HG03060 (cell line): ENCODE measurements around the gene TIE1.

Experiments used
- ATAC-seq: cut with Tn5 transposase; IDR thresholded peaks from one replicate; pipeline ENCODE4 v1.9.1; 2021; ENCODE audit warnings: low read depth, moderate number of reproducible peaks; ENCODE audit not compliant: unreplicated experiment

TIE1 gene

DNA sequence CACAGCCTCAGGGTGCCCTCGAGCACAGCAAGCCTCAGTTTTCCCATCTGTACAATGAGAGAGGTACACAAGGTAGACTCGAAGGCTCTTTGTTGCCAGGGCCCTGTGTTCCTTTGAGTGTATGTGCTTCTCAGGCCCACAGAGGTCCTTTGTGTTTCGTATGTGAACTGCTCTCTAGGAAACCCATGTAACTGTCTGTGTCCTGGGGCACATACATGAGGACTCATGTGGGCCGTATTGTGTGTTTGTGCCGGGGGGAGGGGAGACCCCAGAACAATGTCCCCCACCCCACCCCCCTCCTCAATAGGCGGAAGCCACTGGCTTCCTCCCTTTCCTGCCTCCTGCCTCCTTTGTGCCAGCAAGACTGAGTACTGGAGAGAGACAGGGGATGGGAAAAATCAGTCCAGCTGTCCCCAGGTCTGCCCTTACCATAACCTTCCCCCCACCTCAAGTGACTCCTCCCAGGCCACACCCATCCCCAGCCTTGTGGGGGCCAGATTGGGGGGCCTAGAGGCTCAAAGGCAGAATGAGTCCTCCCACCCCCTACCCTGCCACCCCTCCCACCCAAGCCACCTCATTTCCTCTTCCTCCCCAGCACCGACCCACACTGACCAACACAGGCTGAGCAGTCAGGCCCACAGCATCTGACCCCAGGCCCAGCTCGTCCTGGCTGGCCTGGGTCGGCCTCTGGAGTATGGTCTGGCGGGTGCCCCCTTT, at the start of gene TIE1:
TSS of gene TIE1 (plus strand) at position 605 of the 717 bp plus-strand sequence. CDS start at position 695, 90 bp downstream.
- no peak for ATAC-seq

DNA sequence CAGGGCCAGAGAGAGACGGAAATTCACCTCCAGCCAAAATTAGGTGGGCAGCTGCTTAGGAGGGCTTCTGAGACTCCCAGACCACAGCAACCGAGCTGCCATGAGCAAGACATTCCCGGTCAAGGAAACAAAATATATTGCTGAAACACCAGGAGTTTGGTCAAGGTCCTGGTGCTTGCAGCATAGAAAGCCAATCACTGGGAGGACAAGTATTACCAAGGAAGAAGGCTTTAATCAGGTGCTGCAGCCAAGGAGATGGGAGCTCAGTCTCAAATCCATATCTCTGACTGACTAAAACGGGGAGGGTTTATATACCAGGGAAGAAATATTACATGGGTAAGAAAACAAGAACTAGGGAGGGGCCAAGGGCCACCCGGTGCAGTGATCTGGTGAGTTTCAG, 49.8 kb upstream of the TIE1 start:
- ATAC-seq, result no peak

DNA sequence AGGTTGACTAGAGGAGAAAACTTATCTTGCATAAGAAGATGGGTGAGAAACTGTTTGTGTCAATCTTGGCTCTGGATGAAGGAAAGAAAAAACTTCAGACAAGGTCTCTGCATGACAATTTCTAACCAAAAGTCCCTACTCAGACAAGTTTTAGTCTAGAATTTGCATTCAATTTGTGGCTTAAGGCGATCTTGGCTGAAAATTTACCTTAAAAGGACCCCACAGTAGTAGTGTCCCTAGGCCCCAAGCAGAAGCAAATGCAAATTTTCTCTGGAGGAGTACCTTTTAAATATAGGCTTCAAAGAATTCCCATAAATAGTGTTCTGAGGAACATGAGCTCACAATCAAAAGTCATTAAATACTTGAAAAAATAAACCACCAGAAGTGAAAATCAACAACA, 48.6 kb upstream of the TIE1 start:
- no peak for ATAC-seq

DNA sequence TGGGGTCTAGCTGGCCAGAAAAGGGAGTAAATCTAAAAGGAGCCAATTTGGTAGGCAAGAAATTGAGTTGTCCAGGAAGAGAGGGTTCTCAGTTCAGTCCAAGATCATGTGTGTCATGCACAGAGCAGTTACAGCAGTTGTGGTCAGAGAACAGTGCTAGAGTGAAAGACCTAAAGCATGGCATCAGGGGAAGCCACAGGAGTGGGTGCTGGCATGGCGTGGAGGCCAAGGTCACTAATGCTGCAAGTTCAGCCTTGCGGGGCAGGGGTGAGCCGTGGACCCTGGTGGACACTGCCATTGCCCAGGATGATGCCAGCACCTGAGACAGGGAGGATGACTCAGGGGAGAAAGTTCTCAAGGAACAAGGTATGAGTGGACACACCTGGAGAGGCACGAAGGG, 47.6 kb upstream of the TIE1 start:
- no peak for ATAC-seq

DNA sequence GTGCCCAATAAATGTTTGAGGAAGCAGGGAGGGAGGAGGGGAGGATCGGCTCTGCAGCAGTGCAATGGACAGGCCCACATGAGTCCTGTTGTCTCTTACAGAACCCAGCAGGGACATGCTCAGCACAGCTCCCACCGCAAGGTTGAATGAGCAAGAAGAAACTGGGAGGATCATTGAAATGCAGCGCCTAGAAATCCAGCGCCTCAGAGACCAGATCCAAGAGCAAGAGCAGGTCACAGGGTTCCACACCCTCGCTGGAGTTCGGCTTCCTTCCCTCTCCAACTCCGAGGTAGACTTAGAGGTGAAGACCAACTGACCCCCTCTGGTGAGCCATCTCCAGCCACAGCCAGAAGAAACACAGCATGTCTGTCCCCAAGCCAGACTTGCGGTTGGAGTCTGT, 46.9 kb upstream of the TIE1 start:
- ATAC-seq, result no peak

DNA sequence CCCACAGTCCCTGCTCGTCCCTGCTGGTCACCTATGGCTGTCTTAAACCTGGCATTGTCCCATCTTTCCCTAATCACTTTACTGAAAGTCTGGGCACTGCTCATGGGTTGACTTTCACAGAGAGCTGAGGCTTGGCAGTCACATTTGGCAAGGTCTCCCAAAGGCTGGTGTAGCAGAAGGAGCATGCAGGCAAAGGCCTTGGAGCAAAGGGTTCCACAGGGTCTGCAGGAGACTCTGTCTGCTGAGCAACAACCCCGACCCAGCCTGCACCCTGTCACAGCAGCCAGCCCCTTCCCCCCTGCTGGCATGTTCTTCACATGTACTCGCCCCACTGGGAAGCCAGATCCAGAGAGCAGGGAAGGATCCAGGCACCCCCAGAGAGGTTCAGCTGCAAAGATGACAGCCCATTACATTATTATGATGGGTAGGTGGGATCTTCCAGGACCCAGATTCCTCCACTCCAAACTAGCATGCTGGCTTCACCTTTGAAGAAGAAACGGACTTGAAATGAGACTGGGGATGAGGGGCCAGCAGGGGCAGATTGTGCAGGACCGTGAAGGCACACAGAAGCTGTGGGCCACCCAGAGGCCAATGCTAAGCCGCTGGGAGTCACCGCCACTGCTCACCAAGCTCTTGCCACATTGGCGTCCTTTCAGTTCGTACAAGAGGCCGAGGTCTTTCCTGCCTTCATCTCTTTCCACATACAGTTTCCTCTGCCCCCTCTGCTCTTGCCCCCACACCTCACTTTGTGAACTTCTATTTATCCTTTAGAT, 45.2 kb upstream of the TIE1 start:
- no peak for ATAC-seq

DNA sequence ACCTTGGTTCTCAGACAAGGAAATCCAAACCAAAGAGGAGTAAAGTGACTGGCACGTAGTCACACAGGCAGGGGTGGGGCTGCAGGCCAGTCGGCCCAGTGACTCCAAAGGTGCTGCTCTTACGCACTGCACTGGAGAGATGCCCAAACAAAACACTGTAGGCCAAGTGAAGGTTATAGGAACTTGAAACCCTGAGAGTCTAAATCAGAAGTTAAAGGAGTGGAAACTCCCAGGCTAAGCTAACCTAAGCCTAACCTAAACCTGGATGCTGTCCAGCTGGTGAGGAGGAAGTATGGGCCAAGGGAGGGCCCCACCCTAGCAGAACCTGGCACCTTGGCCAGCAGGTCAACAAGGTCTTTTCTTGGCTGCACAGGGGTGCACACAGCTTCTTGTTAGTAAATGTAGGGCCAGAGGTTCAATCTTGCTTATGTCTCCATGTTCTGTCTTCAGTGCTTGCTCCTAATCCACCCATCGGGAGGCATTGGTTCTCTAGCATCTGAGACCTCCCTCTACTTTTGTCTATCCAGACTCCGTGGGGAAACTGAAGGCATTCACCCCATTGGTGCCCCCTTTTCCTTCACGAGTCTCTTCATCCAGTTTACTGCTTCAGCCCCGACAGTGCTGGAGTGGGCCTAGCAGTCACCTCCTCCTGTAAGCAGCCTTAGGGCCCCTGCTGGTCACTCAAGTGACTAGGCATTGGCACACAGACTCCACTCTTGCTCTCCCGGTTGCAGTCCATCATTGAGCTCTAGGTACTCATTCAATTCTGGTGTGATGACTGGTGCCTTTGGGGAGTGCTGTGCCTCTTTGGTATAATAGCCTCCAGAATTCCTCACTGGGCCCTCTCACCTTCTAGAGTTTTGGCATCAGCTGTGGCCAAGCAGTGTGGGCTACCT, 43.9 kb upstream of the TIE1 start:
- no peak for ATAC-seq

DNA sequence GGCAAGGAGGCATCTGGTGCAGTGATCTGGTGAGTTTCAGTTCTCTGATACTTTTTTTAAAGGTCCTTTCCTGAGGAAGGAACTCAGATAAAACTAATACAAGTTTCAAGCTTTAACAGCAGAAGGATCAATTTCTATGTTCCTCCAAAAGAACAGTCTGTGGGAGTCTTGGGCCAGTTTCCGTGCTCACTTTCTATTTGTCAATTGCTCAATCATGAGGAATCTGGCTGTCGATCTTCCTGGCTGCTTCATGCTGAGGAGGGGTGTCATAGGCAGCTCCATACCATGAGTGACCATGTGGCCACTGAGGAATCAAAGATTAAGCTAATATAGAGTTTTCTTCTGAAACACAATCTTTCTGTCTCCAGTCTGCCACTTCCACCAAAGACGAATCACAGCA, 42.4 kb upstream of the TIE1 start:
- ATAC-seq, result no peak

DNA sequence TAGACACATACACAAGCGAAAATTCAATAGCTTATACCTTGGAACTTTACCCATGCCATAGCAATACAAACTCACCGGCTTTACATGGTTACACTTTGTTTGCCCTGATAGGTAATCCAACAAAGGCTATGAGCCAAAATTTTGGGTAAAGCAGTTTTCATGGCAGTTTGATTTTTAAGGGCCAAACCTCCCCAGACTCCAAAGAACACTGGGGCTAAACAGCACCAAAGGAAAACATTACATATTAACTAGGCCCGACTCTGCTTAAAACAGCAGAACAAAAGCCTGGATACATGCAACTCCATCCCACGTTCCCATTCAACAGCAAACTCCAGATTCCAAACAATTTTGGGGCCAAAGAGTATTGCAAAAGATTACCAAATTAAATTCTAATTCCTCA, 35.4 kb upstream of the TIE1 start:
- ATAC-seq, result no peak

DNA sequence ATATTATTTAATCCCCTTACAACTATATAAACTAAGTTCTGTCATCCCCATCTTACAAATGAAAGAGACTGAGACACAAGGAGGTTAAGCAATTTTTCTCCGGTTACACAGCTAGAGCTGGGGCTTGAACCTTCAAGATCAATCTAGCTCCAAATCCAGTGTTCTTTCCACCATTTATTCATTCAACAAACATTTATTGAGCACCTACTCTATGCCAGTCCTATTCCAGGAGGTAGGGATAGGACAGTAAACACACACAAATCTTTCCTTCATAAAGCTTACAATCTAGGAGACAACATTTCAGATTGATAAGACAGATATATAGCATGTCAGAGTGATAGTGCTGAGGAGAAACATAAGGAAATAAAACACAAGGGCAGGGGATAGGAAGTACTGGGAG, 33.9 kb upstream of the TIE1 start:
- no peak for ATAC-seq

DNA sequence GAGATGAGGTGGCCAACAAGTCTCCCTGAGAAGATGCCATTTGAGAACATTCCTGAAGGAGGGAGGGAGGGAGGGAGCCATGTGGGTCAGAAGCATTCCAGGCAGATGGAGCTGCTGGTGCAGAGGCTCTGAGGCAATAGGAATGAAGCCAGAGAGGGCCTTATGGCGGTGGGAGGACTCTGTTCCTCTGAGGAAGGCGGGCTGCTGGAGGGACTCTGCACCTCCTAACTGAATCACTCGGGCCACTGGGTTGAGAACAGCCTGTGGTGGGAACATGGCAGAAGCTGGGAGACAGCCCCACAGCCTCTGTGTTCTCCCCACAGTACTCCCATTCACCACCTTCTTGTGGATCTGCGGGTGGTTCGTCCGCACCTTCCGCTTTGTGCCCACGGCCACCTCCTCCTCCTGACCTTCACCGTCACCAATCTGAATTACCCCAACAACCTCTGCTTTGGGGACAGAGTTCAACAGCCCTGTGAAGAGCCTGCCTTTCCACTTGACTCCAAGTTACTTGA, 33.4 kb upstream of the TIE1 start:
- no peak for ATAC-seq

DNA sequence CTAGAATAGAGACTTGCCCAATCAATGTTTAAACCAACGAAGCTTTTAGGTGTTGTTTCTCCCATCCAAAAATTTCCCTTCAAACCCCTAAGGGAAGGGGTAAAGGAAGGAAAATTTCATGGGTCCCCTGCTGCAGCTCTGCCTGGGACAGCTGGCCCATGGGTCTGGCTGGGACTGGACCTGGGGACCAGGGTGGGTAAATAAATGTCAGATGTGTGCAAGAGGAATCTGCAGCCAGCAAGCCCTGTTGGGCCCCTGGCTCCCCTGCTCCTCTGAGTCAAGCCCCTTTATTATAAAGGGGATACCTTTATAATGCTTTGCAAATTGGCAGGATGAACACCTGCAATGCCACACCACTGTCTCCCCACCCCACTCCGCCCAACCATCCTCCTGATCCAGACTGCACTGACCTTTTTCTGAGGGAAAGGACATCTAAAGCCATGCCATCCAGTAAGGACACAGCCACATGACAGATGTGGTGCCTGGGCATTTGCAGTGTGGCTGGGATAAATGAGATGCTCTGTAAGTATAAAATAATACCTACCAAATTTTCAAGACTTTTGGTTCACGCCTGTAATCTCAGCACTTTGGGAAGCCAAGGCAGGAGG, 32.9 kb upstream of the TIE1 start:
- no peak for ATAC-seq

DNA sequence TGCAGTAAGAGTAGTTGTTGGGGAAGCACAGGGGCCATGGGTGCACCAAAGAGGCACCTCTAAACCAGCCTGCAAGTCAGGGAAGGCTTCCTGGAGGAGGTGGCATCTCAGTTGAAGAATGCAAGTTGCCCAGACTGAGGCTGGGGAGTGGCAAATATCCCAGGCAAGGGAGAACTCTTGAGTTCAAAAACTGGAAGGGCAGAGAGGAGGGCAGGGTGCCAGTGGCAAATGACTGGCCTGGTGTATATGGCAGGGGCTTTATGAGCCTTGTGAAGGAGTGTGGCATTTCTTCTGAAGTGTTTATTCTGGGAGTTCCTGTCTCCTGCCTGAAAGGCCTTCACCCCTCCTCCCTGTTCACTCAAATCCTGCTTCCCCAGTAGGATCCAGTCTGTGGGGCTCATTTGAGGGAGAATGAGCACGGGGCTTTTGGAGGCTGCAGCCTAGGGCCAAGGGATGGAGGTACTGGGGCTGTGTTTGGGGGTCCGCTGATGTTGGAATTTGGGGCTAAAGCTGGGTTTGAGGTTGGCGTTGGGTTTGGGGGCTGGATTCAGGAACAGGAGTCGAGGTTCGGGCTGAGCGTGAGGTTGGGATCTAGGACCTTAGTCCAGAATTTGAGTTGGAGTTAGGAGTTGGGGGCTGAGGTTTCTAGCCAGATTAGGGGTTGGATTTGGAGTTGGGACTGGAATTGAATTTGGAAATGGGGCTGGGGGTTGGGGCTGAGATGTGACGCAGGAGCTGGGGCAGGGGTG, 31.0 kb upstream of the TIE1 start, which contains the start of gene TMEM125:
TSS of gene TMEM125 (plus strand) at position 357 of the 749 bp plus-strand sequence. CDS start 2,740 bp downstream, outside the sequence.
- ATAC-seq, result no peak

DNA sequence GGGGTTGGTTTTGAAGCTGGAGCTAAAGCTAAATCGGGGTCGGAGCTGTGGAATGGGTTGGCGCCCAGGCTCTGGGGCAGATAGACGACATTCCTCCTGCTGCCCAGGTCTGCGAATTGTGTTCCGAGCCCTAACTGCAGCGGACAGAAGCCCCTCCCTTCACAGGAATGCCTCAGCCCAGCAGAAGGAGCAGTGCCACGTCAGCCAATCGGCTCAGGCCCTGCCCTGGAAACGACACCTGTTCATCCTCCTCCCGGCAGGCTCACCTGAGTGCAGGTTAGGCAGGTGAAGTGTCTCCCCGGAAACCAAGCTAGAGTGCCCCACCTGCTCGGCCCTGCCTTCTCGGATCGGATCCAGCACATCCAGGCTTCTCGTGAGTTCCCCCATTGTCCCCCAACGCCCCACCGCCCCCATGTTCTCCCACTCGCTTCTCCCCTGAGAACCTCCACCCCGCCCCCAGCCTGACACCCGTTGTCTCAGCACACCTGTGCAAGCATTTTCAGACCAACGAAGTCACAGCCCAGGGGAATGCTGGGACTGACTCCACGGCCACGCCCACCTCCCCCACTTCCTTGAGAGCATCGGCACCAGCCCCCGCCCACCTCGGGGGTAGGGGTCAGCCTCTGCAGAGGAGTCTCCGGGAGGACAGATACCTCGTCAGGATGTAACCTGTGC, 30.2 kb upstream of the TIE1 start:
- ATAC-seq, result no peak

DNA sequence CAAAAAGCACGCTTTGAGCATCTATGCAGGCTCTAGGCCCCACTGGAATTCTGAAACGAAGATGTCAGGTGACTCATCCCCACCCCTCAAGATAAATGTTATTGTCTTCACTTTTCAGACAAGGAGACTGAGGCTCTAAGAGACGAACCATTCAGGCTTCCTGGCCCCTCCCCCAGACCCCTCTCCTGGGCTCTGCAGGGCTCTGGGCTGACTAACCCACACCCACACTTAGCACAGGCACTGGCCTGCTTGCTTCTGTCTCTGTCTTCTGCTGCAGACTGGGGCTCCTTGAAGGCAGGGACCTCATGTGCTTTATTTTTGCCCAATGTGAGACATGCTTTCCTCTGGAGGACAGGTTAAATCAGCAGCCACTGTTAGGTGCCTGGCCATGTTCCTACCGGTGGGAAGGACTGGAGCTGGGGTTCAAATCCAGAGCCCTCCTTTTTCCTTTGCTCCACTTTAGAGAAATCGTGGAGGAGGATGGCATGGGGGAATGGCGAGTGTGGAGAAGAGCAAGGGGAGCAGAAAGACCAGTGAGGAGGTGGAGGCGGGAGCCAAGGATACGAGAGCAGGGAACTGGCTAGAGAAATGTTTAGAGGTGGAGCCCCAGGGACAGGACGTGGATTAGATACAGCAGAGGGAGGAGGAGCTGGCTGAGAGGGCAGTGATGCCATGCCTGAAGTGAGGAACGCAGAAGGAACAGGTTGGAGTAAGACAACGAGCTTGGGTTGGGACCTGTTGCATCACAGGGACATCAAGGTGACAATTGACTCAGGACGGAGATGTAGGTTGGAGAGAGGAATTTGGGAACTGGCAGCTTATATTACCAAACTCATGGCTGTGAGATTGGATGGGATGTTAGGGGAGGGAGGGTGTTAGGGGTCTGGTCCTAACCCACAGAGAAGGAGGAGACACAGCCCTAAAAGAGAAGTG, 29.3 kb upstream of the TIE1 start:
- no peak for ATAC-seq

DNA sequence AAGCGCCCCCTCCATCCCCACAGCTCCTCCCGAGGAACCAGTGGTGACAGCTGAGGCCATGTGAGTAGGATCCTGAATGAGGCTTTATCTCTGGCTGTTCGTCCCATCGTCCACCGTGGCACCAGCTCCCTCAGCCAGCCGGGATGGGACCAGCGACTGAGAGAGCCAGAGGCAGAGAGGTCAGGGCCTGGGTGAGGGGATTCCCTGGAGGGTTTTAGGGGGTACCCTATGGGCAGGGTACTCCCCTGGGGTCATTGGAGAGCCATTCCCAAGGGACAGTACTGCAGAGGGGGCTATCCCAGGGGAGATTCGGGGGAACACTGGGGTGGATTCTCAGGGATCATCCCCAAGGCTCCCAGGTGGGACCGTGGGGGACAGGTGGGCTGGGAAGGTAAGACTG, 28.6 kb upstream of the TIE1 start:
- no peak for ATAC-seq

DNA sequence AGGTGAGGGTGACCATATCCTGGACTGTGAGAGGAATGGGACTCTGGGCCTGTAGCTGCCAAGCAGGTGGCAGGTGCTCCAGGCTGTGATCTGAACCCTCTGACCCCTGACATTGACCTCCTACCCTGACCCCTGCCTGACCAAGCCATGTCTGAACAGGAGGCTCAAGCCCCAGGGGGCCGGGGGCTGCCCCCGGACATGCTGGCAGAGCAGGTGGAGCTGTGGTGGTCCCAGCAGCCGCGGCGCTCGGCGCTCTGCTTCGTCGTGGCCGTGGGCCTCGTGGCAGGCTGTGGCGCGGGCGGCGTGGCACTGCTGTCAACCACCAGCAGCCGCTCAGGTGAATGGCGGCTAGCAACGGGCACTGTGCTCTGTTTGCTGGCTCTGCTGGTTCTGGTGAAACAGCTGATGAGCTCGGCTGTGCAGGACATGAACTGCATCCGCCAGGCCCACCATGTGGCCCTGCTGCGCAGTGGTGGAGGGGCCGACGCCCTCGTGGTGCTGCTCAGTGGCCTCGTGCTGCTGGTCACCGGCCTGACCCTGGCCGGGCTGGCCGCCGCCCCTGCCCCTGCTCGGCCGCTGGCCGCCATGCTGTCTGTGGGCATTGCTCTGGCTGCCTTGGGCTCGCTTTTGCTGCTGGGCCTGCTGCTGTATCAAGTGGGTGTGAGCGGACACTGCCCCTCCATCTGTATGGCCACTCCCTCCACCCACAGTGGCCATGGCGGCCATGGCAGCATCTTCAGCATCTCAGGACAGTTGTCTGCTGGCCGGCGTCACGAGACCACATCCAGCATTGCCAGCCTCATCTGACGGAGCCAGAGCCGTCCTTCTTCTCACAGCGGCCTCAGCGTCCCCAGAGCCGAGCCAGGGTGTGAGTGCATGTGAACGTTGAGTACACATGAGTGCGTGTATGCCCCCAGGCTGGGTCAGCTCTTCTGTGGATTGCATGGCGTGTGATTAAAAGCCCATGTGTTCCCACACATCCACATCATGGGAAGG, 27.9 kb upstream of the TIE1 start:
- ATAC-seq, result no peak
